ENCODE results near the gene BRSK2. TPM values are rescaled to one million over a fixed set of nuclear protein-coding genes. Genes with fewer than 3 reads are reported as not detected.

BRSK2 gene
- total RNA-seq, 3 donors from 2014 or later (not counting 1 experiment from before 2014, with no cell fraction given) = 0.11 to 0.14 TPM; not detected in 1

DNA sequence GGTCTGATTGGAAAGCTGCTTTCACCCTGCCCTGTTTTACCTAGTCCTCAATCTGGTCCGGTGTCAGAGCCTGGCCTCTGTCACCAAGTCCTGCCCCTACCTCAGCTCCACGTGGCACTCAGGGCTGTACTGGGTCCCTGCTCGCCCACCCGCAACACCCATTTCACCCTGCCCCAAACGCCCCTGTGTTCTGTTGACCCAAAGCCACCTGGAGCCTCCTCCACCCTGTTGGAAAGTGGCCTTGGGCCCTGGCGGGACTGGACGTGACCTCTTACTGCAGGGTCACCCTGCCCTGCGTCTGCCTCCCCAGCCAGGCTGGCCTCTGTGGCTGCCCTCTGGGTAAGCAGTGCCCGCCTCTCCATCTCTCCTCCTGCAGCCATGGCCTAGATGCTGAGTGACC is 21.5 kb upstream of the BRSK2 start:
- Histone ChIP-seq H3K36me3 (ENCODE audit: control insufficient read depth, insufficient read depth, low read length) (no peaks in the 10 kb centered on the region), H3K27ac (ENCODE audit: low read length) (no peak overlapping the region), H3K9me3 (ENCODE audit: control insufficient read depth, insufficient read depth, low read length) (peaks cover 5% of the 10 kb centered on the region), H3K27me3 (ENCODE audit: control insufficient read depth, insufficient read depth, low read length) (no peaks in the 10 kb centered on the region), H3K4me3 (ENCODE audit: low read length) (no peak overlapping the region), H3K4me1 (ENCODE audit: control insufficient read depth, insufficient read depth, low read length) (no peaks in the 10 kb centered on the region)
- ATAC-seq (no peak), DNase-seq (no peak)
- Mint-ChIP-seq H3K27me3 (ENCODE audit: low read depth in 2 of 2) (peaks cover 0 to 11% of the 10 kb centered on the region in 2 donors), H3K4me1 (no peaks in the 10 kb centered on the region), H3K36me3 (no peaks in the 10 kb centered on the region), H3K4me3 (no peak overlapping the region), H3K9me3 (no peaks in the 10 kb centered on the region), H3K27ac (no peak overlapping the region)
- 82% methylated on average over 9 of the region's 9 CpGs for WGBS (ENCODE audit: insufficient coverage)
- intact Hi-C loops (cut with micrococcal nuclease) = no loop called here
- TF ChIP-seq, protein P1, sequence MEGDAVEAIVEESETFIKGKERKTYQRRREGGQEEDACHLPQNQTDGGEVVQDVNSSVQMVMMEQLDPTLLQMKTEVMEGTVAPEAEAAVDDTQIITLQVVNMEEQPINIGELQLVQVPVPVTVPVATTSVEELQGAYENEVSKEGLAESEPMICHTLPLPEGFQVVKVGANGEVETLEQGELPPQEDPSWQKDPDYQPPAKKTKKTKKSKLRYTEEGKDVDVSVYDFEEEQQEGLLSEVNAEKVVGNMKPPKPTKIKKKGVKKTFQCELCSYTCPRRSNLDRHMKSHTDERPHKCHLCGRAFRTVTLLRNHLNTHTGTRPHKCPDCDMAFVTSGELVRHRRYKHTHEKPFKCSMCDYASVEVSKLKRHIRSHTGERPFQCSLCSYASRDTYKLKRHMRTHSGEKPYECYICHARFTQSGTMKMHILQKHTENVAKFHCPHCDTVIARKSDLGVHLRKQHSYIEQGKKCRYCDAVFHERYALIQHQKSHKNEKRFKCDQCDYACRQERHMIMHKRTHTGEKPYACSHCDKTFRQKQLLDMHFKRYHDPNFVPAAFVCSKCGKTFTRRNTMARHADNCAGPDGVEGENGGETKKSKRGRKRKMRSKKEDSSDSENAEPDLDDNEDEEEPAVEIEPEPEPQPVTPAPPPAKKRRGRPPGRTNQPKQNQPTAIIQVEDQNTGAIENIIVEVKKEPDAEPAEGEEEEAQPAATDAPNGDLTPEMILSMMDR (IDR thresholded peaks at IDR 0.05) = no peak

DNA sequence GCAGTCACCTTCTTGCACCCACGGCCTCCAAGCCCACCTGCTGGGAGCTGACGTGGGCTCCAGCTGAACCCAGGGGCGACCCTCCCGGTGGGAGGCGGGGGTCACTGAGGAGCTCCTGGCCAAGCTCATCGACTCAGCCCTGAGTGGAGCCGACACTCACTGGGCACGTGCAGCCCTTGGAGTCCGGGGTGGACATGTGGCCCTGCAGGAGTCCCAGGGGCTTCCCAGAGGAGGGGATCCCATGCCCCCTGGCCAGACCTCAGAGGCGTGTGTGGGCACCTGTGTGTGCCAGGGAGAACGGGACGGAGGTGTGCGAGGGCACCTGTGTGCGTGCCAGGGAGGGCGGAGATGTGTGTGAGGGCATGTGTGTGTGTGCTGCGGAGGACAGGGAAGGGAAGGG is 20.8 kb upstream of the BRSK2 start:
- 88% methylated on average over 16 of the region's 16 CpGs for WGBS (ENCODE audit: insufficient coverage)

DNA sequence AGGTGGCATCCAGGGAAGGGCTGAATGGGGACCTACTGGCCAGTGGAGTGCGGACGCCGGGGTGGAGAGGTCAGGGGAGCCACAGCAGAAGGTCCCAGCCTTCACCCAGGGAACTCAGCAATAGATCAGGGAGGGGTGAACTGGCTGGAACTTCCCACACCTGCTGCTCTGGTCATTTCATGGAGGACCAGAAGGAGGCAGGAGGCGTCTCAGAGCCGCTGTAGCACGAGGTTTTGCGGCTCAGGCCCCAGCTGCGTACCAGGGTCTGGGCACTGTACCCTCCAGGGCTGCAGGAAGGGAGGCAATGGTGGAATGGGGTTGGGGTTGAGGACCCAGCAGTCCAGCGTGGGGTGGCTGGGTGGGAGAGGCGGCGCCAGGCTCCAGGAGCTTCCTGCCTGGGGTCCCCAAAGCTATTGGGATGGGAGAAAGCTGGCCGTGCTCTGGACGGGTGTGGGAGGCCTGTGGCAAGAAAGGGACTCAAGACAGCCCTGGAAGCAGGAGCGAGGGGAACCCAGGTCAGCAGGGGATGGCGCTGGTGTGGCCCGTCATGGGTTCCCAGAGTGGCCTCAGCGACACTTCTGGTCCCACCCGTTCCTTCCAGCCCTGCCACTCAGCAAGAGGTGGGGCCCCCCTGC is 20.2 kb upstream of the BRSK2 start:
- no peak overlapping the region for H3K4me3 ChIP-seq (ENCODE audit: low read length)
- H3K27ac Mint-ChIP-seq = no peak overlapping the region
- no peaks in the 10 kb centered on the region for H3K27me3 Mint-ChIP-seq (ENCODE audit: low read depth in 2 of 2)
- DNase-seq (no peak), ATAC-seq (no peak)
- no peaks in the 10 kb centered on the region for H3K36me3 ChIP-seq (ENCODE audit: control insufficient read depth, insufficient read depth, low read length)
- H3K27me3 ChIP-seq (ENCODE audit: control insufficient read depth, insufficient read depth, low read length) = no peaks in the 10 kb centered on the region
- 86% methylated on average over 18 of the region's 18 CpGs for WGBS (ENCODE audit: insufficient coverage)
- TF ChIP-seq, protein P1 (IDR thresholded peaks at IDR 0.05) = no peak
- no peaks in the 10 kb centered on the region for H3K36me3 Mint-ChIP-seq
- no peaks in the 10 kb centered on the region for H3K9me3 Mint-ChIP-seq
- no peaks in the 10 kb centered on the region for H3K4me1 Mint-ChIP-seq
- intact Hi-C loops (cut with micrococcal nuclease) = no loop called here
- no peak overlapping the region for H3K27ac ChIP-seq (ENCODE audit: low read length)
- H3K9me3 ChIP-seq (ENCODE audit: control insufficient read depth, insufficient read depth, low read length) = peaks cover 5% of the 10 kb centered on the region
- no peaks in the 10 kb centered on the region for H3K4me1 ChIP-seq (ENCODE audit: control insufficient read depth, insufficient read depth, low read length)
- H3K4me3 Mint-ChIP-seq = no peak overlapping the region

More for the DNA sequence above, 20.8 kb upstream of the BRSK2 start:
- Mint-ChIP-seq H3K27ac (no peak overlapping the region), H3K4me3 (no peak overlapping the region), H3K27me3 (ENCODE audit: low read depth in 2 of 2) (peaks cover 0 to 5% of the 10 kb centered on the region in 2 donors), H3K36me3 (no peaks in the 10 kb centered on the region), H3K9me3 (no peaks in the 10 kb centered on the region), H3K4me1 (no peaks in the 10 kb centered on the region)
- Histone ChIP-seq H3K36me3 (ENCODE audit: control insufficient read depth, insufficient read depth, low read length) (no peaks in the 10 kb centered on the region), H3K9me3 (ENCODE audit: control insufficient read depth, insufficient read depth, low read length) (peaks cover 5% of the 10 kb centered on the region), H3K27me3 (ENCODE audit: control insufficient read depth, insufficient read depth, low read length) (no peaks in the 10 kb centered on the region), H3K27ac (ENCODE audit: low read length) (no peak overlapping the region), H3K4me1 (ENCODE audit: control insufficient read depth, insufficient read depth, low read length) (no peaks in the 10 kb centered on the region), H3K4me3 (ENCODE audit: low read length) (no peak overlapping the region)
- no peak for ATAC-seq
- no peak for DNase-seq
- TF ChIP-seq, protein P1 (IDR thresholded peaks at IDR 0.05) = no peak
- intact Hi-C loops (cut with micrococcal nuclease) = no loop called here

Data from natural killer cell (primary cell).